Liver (tissue), 3 donors: ENCODE measurements around the gene LMX1B.
"Not testable (repeated sequence)": the region's sequence is repeated elsewhere in the genome, so short reads cannot be mapped to it uniquely, and the experiment has no call there.

Experiments used
- ATF3 ChIP-seq: IDR thresholded peaks from 2 replicates; pipeline ENCODE4 v1.6.1; 2016; ENCODE audit warnings: antibody characterized with exemption
- EGR1 ChIP-seq, 2 donors: IDR thresholded peaks; 2 replicates each; pipeline ENCODE4 v1.6.1; 2016 to 2018; ENCODE audit warnings: antibody characterized with exemption in 2 of 2, low read depth in 2 of 2
- FOXA1 ChIP-seq: IDR thresholded peaks from 2 replicates; pipeline ENCODE4 v1.6.1; 2016; ENCODE audit warnings: antibody characterized with exemption
- FOXA2 ChIP-seq: IDR thresholded peaks from 2 replicates; pipeline ENCODE4 v1.6.1; 2016; ENCODE audit warnings: antibody characterized with exemption
- JUND ChIP-seq, 2 donors: IDR thresholded peaks; 2 replicates each; pipeline ENCODE4 v1.6.1; 2016; ENCODE audit warnings: antibody characterized with exemption in 2 of 2
- NR2F2 ChIP-seq: IDR thresholded peaks from 2 replicates; pipeline ENCODE4 v1.6.1; 2016; ENCODE audit warnings: antibody characterized with exemption
- RAD21 ChIP-seq, 2 donors: IDR thresholded peaks; 2 replicates each; pipeline ENCODE4 v1.6.1; 2016; ENCODE audit warnings: antibody characterized with exemption in 2 of 2, mild to moderate bottlenecking in 2 of 2
- SP1 ChIP-seq: IDR thresholded peaks from 2 replicates; pipeline ENCODE4 v1.6.1; 2018; ENCODE audit warnings: antibody characterized with exemption, mild to moderate bottlenecking
- TAF1 ChIP-seq: conservative IDR thresholded peaks from 2 replicates; pipeline ENCODE4 v1.6.1; 2016; ENCODE audit warnings: antibody characterized with exemption, mild to moderate bottlenecking
- YY1 ChIP-seq: IDR thresholded peaks from 2 replicates; pipeline ENCODE4 v1.6.1; 2016; ENCODE audit warnings: antibody characterized with exemption, mild to moderate bottlenecking
- TF ChIP-seq, protein P1 (sequence below): fragments of 150-350 bp; IDR thresholded peaks from 2 replicates; pipeline ENCODE4 v1.5.1; 2017; ENCODE audit warnings: improper control_type of control experiment, low read depth, low read length; ENCODE audit not compliant: missing input control
- TF ChIP-seq, protein P2 (sequence below): IDR thresholded peaks from 2 replicates; pipeline ENCODE4 v1.6.1; 2016; ENCODE audit warnings: antibody characterized with exemption
- TF ChIP-seq, protein P3 (sequence below): IDR thresholded peaks from 2 replicates; pipeline ENCODE4 v1.6.1; 2016; ENCODE audit warnings: antibody characterized with exemption, mild to moderate bottlenecking
- donor health status: healthy.
- donor health status: healthy.

GRCh38 chr9:126717441-126717840 lies 103.7 kb downstream of the LMX1B start:
- TF ChIP-seq, protein P1, sequence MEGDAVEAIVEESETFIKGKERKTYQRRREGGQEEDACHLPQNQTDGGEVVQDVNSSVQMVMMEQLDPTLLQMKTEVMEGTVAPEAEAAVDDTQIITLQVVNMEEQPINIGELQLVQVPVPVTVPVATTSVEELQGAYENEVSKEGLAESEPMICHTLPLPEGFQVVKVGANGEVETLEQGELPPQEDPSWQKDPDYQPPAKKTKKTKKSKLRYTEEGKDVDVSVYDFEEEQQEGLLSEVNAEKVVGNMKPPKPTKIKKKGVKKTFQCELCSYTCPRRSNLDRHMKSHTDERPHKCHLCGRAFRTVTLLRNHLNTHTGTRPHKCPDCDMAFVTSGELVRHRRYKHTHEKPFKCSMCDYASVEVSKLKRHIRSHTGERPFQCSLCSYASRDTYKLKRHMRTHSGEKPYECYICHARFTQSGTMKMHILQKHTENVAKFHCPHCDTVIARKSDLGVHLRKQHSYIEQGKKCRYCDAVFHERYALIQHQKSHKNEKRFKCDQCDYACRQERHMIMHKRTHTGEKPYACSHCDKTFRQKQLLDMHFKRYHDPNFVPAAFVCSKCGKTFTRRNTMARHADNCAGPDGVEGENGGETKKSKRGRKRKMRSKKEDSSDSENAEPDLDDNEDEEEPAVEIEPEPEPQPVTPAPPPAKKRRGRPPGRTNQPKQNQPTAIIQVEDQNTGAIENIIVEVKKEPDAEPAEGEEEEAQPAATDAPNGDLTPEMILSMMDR = not testable (repeated sequence)
- TF ChIP-seq JUND (IDR thresholded peaks at IDR 0.05); SP1; TAF1; FOXA2; NR2F2; YY1; ATF3; FOXA1; RAD21 (IDR thresholded peaks at IDR 0.05); EGR1 (IDR thresholded peaks at IDR 0.05; ENCODE audit: low read depth in 2 of 2): not testable (repeated sequence)
- TF ChIP-seq, protein P2, sequence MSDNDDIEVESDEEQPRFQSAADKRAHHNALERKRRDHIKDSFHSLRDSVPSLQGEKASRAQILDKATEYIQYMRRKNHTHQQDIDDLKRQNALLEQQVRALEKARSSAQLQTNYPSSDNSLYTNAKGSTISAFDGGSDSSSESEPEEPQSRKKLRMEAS = not testable (repeated sequence)
- TF ChIP-seq, protein P3, sequence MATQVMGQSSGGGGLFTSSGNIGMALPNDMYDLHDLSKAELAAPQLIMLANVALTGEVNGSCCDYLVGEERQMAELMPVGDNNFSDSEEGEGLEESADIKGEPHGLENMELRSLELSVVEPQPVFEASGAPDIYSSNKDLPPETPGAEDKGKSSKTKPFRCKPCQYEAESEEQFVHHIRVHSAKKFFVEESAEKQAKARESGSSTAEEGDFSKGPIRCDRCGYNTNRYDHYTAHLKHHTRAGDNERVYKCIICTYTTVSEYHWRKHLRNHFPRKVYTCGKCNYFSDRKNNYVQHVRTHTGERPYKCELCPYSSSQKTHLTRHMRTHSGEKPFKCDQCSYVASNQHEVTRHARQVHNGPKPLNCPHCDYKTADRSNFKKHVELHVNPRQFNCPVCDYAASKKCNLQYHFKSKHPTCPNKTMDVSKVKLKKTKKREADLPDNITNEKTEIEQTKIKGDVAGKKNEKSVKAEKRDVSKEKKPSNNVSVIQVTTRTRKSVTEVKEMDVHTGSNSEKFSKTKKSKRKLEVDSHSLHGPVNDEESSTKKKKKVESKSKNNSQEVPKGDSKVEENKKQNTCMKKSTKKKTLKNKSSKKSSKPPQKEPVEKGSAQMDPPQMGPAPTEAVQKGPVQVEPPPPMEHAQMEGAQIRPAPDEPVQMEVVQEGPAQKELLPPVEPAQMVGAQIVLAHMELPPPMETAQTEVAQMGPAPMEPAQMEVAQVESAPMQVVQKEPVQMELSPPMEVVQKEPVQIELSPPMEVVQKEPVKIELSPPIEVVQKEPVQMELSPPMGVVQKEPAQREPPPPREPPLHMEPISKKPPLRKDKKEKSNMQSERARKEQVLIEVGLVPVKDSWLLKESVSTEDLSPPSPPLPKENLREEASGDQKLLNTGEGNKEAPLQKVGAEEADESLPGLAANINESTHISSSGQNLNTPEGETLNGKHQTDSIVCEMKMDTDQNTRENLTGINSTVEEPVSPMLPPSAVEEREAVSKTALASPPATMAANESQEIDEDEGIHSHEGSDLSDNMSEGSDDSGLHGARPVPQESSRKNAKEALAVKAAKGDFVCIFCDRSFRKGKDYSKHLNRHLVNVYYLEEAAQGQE = not testable (repeated sequence)
